HG03520 (cell line): ENCODE results near the gene SH3TC2.

ENCODE experiments used
- ATAC-seq: cut with Tn5 transposase; IDR thresholded peaks from one replicate; pipeline ENCODE4 v1.9.1; 2021; ENCODE audit warnings: mild to moderate bottlenecking, moderate library complexity; ENCODE audit not compliant: unreplicated experiment

Gene SH3TC2

GRCh38 chr5:149002761-149003689 lies 59.8 kb downstream of the SH3TC2 start:
- no peak for ATAC-seq

GRCh38 chr5:149002053-149002452 lies 60.8 kb downstream of the SH3TC2 start:
- ATAC-seq: no peak

- ATAC-seq: no peak
These were observed 61.7 kb downstream of the SH3TC2 start for GRCh38 chr5:149001162-149001561.

- ATAC-seq: no peak
These were observed 63.1 kb downstream of the SH3TC2 start for GRCh38 chr5:148999741-149000140.

GRCh38 chr5:148998174-148998797 lies 64.6 kb downstream of the SH3TC2 start:
- ATAC-seq: peak; percentile 45

- no peak for ATAC-seq
These were observed 66.6 kb downstream of the SH3TC2 start for GRCh38 chr5:148996270-148996669.

- ATAC-seq: no peak
These were observed 67.1 kb downstream of the SH3TC2 start for GRCh38 chr5:148995791-148996190.

GRCh38 chr5:148993283-148993936 lies 69.5 kb downstream of the SH3TC2 start:
- no peak for ATAC-seq

GRCh38 chr5:148992265-148992664 lies 70.6 kb downstream of the SH3TC2 start:
- no peak for ATAC-seq

- no peak for ATAC-seq
These were observed 71.3 kb downstream of the SH3TC2 start for GRCh38 chr5:148991566-148991965.

GRCh38 chr5:148990817-148991216 lies 72.0 kb downstream of the SH3TC2 start:
- no peak for ATAC-seq

GRCh38 chr5:148989567-148989966 lies 73.3 kb downstream of the SH3TC2 start:
- ATAC-seq: no peak

- ATAC-seq: no peak
These were observed 74.5 kb downstream of the SH3TC2 start for GRCh38 chr5:148988328-148988727.

- no peak for ATAC-seq
These were observed 76.2 kb downstream of the SH3TC2 start for GRCh38 chr5:148986636-148987035.

GRCh38 chr5:148984345-148984744 lies 78.5 kb downstream of the SH3TC2 start:
- ATAC-seq: no peak

- no peak for ATAC-seq
These were observed 81.5 kb downstream of the SH3TC2 start for GRCh38 chr5:148981353-148981752.

- no peak for ATAC-seq
These were observed 82.1 kb downstream of the SH3TC2 start for GRCh38 chr5:148980731-148981130.

- ATAC-seq: no peak
These were observed 83.7 kb downstream of the SH3TC2 start for GRCh38 chr5:148979083-148979723.

- no peak for ATAC-seq
These were observed 84.3 kb downstream of the SH3TC2 start for GRCh38 chr5:148978370-148979082.

GRCh38 chr5:148976569-148977381 lies 86.1 kb downstream of the SH3TC2 start:
- ATAC-seq: no peak
